ENCODE data around the gene SLCO1C1. TPM values are rescaled to one million over a fixed set of nuclear protein-coding genes. Genes with fewer than 3 reads are reported as not detected.
A peak's percentile ranks its signal among the peaks of the same experiment; 100 is the strongest.

SLCO1C1 gene
- total RNA-seq, 1 experiment from 2014 or later, result 0.04 TPM

DNA sequence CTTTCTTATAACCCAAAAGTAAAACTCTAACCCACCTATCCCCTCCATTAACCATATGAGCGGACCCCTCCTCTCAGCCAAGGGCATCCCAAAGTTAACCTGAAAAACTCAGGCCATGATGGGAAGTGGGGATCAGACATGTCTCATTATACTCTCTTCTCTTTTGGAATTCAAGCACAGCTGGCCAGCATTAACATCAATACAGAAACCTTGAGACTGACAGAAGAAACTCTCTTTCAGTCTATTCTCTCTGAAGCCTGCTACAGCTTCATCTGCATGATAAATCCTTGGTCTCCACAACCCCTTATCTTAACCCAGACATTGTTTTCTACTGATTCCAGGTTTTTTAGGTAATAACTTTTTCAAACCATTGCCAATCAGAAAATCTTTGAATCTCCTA is 97.8 kb downstream of the SLCO1C1 start:
- DNase-seq (ENCODE audit: low spot score), result no peak

DNA sequence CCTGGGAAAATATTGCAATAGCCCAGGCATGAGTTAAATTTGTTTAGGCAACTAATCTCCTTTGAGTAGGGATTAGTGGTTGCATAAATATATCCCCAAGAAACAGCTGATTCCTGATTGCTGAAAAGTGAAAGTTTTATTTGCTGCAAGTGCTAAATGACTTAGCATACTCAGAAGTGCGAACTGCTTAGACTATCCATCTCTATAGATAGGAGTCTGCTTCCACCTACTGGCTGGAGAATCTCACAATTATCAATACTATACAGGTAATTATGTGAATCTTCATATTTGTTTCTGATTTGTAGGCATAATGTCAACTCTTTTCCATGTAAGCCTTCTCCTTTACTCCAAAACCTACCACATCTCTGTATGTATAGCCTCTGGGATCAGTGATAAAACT is 103.4 kb downstream of the SLCO1C1 start:
- peak; percentile 6 for DNase-seq (ENCODE audit: low spot score)

DNA sequence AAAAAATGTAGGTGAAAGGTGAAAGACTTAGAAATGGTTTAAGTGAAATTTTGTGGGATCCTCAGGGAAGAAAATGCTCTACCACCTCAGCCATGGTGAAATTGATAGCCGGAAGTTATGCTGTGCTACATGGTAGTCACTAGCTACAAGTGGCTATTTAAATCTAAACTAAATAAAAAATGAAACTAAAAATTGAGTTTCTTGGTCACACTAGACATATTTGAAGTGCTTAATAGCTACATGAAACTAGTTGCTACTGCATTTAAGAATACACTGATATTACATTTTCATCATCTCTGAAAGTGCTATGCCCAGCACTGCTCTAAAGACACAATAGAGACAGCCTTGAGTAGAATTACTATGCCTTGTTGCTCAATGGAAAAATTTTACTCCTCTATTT is 105.0 kb downstream of the SLCO1C1 start:
- no peak for DNase-seq (ENCODE audit: low spot score)

DNA sequence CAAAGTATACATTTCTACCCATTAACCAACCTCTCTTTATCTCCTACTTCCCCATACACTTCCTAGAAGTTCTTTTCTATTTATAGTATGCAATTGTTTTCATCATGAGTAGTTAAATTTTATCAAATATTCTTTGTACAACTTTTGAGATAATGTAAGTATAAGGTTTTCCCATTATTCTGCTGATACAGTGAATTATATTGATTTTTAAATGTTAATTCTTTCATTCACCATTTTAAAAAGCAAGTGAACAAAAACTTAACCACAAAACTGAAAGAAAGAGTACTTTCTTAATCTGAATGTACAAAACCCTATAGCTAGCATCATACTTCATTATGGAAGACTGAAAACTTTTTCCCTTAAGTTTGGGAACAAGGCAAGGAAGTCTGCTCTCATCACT is 105.9 kb downstream of the SLCO1C1 start:
- DNase-seq (ENCODE audit: low spot score), result no peak

Other genes with a start within 250 kb of the SLCO1C1 start
- gene SLCO1B3, start 115.4 kb downstream of the SLCO1C1 start, total RNA-seq (2014; rRNA removed; shearing (Covaris generic)), result 2.6 and 3.0 TPM in 2 replicates